Activated B cell treated with CpG ODN at 0.5 μM for 24 hours (primary cell): ENCODE results near the gene DUOXA2. TPM values are rescaled to one million over a fixed set of nuclear protein-coding genes. Genes with fewer than 3 reads are reported as not detected.
A peak's percentile ranks its signal among the peaks of the same experiment; 100 is the strongest.

Experiments used
- ATAC-seq: fragments of 200-7000 bp; cut with Tn5 transposase; one replicate; pipeline ENCODE4 v1.10.0; 2021; ENCODE audit warnings: low read depth, mild to moderate bottlenecking, moderate library complexity
- CTCF ChIA-PET: fragments of 350-600 bp; sonication (Branson Sonifier 250); formaldehyde crosslinking; loops from one replicate; lab custom pipeline; 2021; ENCODE audit warnings: antibody characterized with exemption; lab: Charles Lee
- POLR2A ChIA-PET: fragments of 350-600 bp; sonication (Branson Sonifier 250); formaldehyde crosslinking; loops from one replicate; lab custom pipeline; 2021; ENCODE audit warnings: antibody characterized with exemption; lab: Charles Lee
- DNase-seq: peaks from one replicate; pipeline ENCODE4 v3.0.0; 2022
- H3K27ac Mint-ChIP-seq: one replicate; pipeline ENCODE4 v1.8.0; 2020; ENCODE audit warnings: mixed read lengths
- H3K27me3 Mint-ChIP-seq: one replicate; pipeline ENCODE4 v1.8.0; 2021; ENCODE audit warnings: mixed read lengths
- H3K36me3 Mint-ChIP-seq: one replicate; pipeline ENCODE4 v1.8.0; 2021; ENCODE audit warnings: low read depth, mixed read lengths
- H3K4me1 Mint-ChIP-seq: one replicate; pipeline ENCODE4 v1.8.0; 2021; ENCODE audit warnings: mixed read lengths
- H3K4me3 Mint-ChIP-seq: one replicate; pipeline ENCODE4 v1.8.0; 2020; ENCODE audit warnings: mild to moderate bottlenecking, mixed read lengths
- H3K9me3 Mint-ChIP-seq: one replicate; pipeline ENCODE4 v1.8.0; 2020; ENCODE audit warnings: mixed read lengths
- intact Hi-C: fragments of 100-400 bp; cut with micrococcal nuclease; formaldehyde crosslinking; loops from one replicate; pipeline ENCODE4 v1.15.1; 2024
- total RNA-seq: library from RNA; stranded (reverse); gene quantifications from 2 replicates; pipeline ENCODE4 v1.2.3, GENCODE V29; 2022
- TF ChIP-seq, protein P1 (sequence below): fragments of 200-600 bp; IDR thresholded peaks from one replicate; pipeline ENCODE4 v1.8.0; 2022; ENCODE audit warnings: antibody characterized with exemption, mild to moderate bottlenecking

Gene DUOXA2
- total RNA-seq, 1 donor from 2014 or later: not detected

DNA sequence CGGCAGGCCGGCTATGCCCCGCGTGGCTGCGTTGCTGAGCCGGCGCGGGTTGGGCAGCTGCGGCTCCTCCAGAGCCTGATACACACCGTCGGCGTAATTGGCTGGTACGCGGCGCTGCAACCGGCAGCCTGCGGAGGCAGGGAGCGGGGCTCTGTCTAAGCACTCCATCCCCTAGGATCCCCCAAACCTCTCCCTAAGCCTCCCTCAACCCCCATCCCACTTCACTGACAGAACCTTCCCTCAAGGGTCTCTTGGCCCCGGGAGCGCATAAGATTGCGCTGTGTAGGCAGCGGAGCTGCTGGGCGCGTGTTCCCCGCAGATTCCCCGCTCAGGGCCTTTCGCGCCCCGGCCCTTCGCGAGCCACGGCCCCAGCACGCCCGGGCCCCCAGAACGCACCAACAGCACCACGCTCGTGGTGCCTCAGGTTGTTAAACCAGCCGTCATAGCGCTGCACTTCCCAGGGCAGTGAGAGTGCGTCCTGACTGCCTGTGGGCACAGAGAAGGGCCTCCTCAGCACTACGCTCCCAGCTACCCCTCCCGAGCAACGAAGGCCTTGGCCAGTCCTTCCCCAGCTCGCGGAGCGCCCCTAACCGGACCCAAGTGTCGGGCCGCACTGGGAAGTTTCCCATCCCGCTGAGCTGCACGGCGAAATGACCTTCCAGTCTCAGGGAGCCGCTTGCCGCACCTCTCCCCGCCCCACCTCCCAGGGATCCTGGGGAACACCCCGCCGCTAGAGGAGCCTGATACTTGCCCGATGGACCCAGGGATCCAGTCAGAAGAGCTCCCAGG, 1.3 kb upstream of the DUOXA2 start:
- Mint-ChIP-seq H3K27ac (no peak overlapping the region), H3K27me3 (peaks cover 76% of the 10 kb centered on the region), H3K4me1 (peaks cover 53% of the 10 kb centered on the region), H3K9me3 (no peaks in the 10 kb centered on the region), H3K36me3 (no peaks in the 10 kb centered on the region), H3K4me3 (peak overlapping the region; percentile 52)
- POLR2A ChIA-PET: no interaction called here
- CTCF ChIA-PET: interaction anchor here (1.3 kb wide), 1 partner anchor 14 kb away, joined by 4 read pairs; no protein-coding TSS in a partner anchor
- intact Hi-C loops: no loop called here
- TF ChIP-seq, protein P1, sequence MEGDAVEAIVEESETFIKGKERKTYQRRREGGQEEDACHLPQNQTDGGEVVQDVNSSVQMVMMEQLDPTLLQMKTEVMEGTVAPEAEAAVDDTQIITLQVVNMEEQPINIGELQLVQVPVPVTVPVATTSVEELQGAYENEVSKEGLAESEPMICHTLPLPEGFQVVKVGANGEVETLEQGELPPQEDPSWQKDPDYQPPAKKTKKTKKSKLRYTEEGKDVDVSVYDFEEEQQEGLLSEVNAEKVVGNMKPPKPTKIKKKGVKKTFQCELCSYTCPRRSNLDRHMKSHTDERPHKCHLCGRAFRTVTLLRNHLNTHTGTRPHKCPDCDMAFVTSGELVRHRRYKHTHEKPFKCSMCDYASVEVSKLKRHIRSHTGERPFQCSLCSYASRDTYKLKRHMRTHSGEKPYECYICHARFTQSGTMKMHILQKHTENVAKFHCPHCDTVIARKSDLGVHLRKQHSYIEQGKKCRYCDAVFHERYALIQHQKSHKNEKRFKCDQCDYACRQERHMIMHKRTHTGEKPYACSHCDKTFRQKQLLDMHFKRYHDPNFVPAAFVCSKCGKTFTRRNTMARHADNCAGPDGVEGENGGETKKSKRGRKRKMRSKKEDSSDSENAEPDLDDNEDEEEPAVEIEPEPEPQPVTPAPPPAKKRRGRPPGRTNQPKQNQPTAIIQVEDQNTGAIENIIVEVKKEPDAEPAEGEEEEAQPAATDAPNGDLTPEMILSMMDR: no peak
- DNase-seq (no peak), ATAC-seq (no peak)

DNA sequence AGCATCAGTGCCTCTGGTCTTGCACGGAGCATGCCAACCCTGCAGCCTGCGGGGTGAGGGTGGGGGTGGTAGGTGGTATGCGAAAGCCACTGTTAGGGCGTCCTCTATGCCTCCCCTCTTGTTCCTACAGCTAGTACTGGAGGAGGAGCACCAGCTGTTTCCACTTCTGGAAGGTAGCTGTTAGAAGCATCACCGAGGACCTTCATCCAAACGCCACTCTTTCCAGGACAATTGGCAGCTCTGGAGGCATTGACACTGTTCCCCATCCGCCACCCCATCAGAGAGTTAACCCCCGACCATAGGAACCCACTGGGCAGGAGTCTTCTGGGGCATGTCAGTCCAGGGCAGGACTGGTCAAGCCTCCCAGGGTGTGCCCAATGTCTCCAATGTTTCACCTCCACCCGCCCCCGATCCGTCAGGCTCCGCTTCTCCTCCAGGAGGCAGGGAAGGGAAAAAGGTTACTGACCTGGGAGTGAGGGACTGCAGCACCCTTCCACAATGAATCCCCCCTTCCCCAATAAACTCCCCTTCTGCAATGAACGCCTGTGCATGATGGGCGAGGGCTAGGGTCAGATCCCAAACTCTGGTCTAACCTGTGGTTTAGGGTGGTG, 641 bp upstream of the DUOXA2 start:
- Mint-ChIP-seq H3K27me3 (peaks cover 81% of the 10 kb centered on the region), H3K36me3 (no peaks in the 10 kb centered on the region), H3K27ac (no peak overlapping the region), H3K9me3 (no peaks in the 10 kb centered on the region), H3K4me1 (peaks cover 58% of the 10 kb centered on the region), H3K4me3 (peak overlapping the region; percentile 79)
- DNase-seq: no peak
- POLR2A ChIA-PET: no interaction called here
- ATAC-seq: no peak
- TF ChIP-seq, protein P1: no peak
- CTCF ChIA-PET: interaction anchor here (1.3 kb wide), 1 partner anchor 14 kb away, joined by 4 read pairs; no protein-coding TSS in a partner anchor
- intact Hi-C loops: no loop called here

DNA sequence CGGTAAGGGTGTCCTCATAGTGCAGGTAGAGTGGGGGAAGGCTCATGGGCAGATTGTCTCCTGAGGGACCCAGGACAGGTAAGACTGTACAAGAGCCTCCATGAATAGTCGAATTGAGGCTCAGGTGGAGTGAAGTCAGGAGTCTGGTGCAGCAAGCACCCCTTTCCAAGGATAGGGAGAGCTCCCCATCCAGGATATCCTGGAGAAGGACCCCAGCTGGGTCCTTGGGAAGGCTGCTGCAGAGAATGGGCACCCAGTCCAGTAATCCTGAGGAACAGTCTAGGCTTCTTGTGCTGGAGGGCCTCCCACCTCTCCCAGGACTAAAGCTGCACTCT, 592 bp downstream of the DUOXA2 start:
- H3K27ac Mint-ChIP-seq: no peak overlapping the region
- H3K4me3 Mint-ChIP-seq: no peak overlapping the region
- ChIA-PET CTCF (no interaction called here), POLR2A (no interaction called here)
- H3K4me1 Mint-ChIP-seq: peaks cover 58% of the 10 kb centered on the region
- H3K27me3 Mint-ChIP-seq: peaks cover 73% of the 10 kb centered on the region
- H3K9me3 Mint-ChIP-seq: no peaks in the 10 kb centered on the region
- DNase-seq: no peak
- H3K36me3 Mint-ChIP-seq: no peaks in the 10 kb centered on the region
- intact Hi-C loops: no loop called here
- TF ChIP-seq, protein P1: no peak
- no peak for ATAC-seq

DNA sequence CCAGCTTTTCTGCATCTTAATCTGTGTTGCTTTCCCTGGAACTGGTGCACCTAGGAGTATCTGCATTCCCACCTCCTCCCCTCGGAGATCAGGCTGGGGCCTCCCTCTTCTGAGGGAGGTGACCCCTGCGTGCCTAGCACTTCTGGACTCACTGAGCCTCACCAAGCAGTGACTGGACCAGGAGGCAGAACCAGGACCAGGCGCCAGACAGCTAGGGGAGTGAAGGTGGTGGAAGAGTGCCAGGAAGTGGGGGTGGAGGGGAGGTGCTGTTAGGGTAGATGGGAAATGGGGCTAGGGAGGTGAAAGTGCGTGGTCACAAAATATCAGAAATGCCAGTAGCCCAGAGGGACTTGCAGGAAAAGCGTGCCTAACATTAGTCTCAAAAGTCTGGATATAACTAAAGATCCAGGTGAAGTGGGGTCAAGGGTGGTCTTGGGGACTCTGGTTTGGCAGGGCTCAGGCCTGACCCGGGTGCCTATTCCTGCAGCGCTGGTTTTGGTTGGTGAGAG, 1.2 kb downstream of the DUOXA2 start:
- no peak for ATAC-seq
- CTCF ChIA-PET: no interaction called here
- no peak for DNase-seq

More for the DNA sequence above, 1.2 kb downstream of the DUOXA2 start:
- Mint-ChIP-seq H3K9me3 (no peaks in the 10 kb centered on the region), H3K4me3 (no peak overlapping the region), H3K36me3 (no peaks in the 10 kb centered on the region), H3K27ac (no peak overlapping the region), H3K4me1 (peaks cover 58% of the 10 kb centered on the region), H3K27me3 (peaks cover 70% of the 10 kb centered on the region)
- intact Hi-C loops: no loop called here
- TF ChIP-seq, protein P1: no peak
- POLR2A ChIA-PET: interaction anchor here (1.8 kb wide), 1 partner anchor 66 kb away, joined by 5 read pairs; no protein-coding TSS in a partner anchor
